Posterior cingulate gyrus (tissue), 11 donors: ENCODE results near the gene ROBO1.
"Not testable (repeated sequence)": the region's sequence is repeated elsewhere in the genome, so short reads cannot be mapped to it uniquely, and the experiment has no call there.

Experiments
- DNase-seq, 10 donors: peaks; one replicate each; pipeline versions ENCODE4 v3.0.0 to v3.0.0-alpha.2; 2020 to 2021; ENCODE audit warnings: mixed read lengths in 3 of 10
- intact Hi-C: fragments of 100-400 bp; cut with DNase I; formaldehyde crosslinking; loops from one replicate; pipeline ENCODE4 v1.15.1; 2023

The ROBO1 gene

GRCh38 chr3:78707609-78708008 is 1060.2 kb downstream of the ROBO1 start:
- intact Hi-C loops: no loop called here
- no peak for DNase-seq

GRCh38 chr3:78706906-78707523 is 1060.8 kb downstream of the ROBO1 start:
- intact Hi-C loops: no loop called here

GRCh38 chr3:78703944-78704343 is 1063.9 kb downstream of the ROBO1 start:
- DNase-seq: no peak
- intact Hi-C loops: no loop called here

More at GRCh38 chr3:78706906-78707523, 1060.8 kb downstream of the ROBO1 start:
- no peak for DNase-seq

GRCh38 chr3:78701537-78701936 is 1066.3 kb downstream of the ROBO1 start:
- intact Hi-C loops: no loop called here
- DNase-seq: no peak

GRCh38 chr3:78698431-78698830 is 1069.4 kb downstream of the ROBO1 start:
- DNase-seq: no peak
- intact Hi-C loops: no loop called here

GRCh38 chr3:78697426-78697825 is 1070.4 kb downstream of the ROBO1 start:
- intact Hi-C loops: no loop called here
- DNase-seq: no peak

GRCh38 chr3:78690766-78691165 is 1077.0 kb downstream of the ROBO1 start:
- intact Hi-C loops: no loop called here
- DNase-seq: no peak

- no peak for DNase-seq
- intact Hi-C loops: no loop called here
Measured at GRCh38 chr3:78689378-78689777, 1078.4 kb downstream of the ROBO1 start.

- intact Hi-C loops: no loop called here
- no peak for DNase-seq
Measured at GRCh38 chr3:78687520-78687919, 1080.3 kb downstream of the ROBO1 start.

GRCh38 chr3:78683284-78683683 is 1084.5 kb downstream of the ROBO1 start:
- intact Hi-C loops: no loop called here
- no peak for DNase-seq

- peak in 1 of 10 donors; percentile 79 for DNase-seq
- intact Hi-C loops: not testable (repeated sequence)
Measured at GRCh38 chr3:78675119-78675805, 1092.5 kb downstream of the ROBO1 start.

- no peak for DNase-seq
- intact Hi-C loops: no loop called here
Measured at GRCh38 chr3:78670746-78671145, 1097.1 kb downstream of the ROBO1 start.

GRCh38 chr3:78670094-78670493 is 1097.7 kb downstream of the ROBO1 start:
- intact Hi-C loops: no loop called here
- DNase-seq: peak in 3 of 10 donors; percentile 10 to 83 (median 33)

GRCh38 chr3:78668302-78668701 is 1099.5 kb downstream of the ROBO1 start:
- no peak for DNase-seq
- intact Hi-C loops: loop anchor here (10.0 kb wide), 1 partner anchor 226 kb away; no protein-coding TSS in a partner anchor

GRCh38 chr3:78666470-78666800 is 1101.4 kb downstream of the ROBO1 start:
- DNase-seq: no peak
- intact Hi-C loops: loop anchor here (10.0 kb wide), 1 partner anchor 228 kb away; no protein-coding TSS in a partner anchor

- intact Hi-C loops: loop anchor here (10.0 kb wide), 1 partner anchor 229 kb away; no protein-coding TSS in a partner anchor
- no peak for DNase-seq
Measured at GRCh38 chr3:78665776-78666469, 1101.9 kb downstream of the ROBO1 start.

- no peak for DNase-seq
- intact Hi-C loops: loop anchor here (10.0 kb wide), 1 partner anchor 230 kb away; no protein-coding TSS in a partner anchor
Measured at GRCh38 chr3:78665101-78665500, 1102.7 kb downstream of the ROBO1 start.

- DNase-seq: no peak
- intact Hi-C loops: loop anchor here (5.0 to 10.0 kb wide), 5 partner anchors 66 to 851 kb away; no protein-coding TSS in a partner anchor
Measured at GRCh38 chr3:78660957-78661356, 1106.8 kb downstream of the ROBO1 start.

- DNase-seq: peak in 2 of 10 donors; percentile 27 to 47
Measured at GRCh38 chr3:78659386-78659987, 1108.3 kb downstream of the ROBO1 start.

GRCh38 chr3:78647726-78648125 is 1120.1 kb downstream of the ROBO1 start:
- intact Hi-C loops: loop anchor here (5.0 kb wide), 1 partner anchor 1610 kb away; no protein-coding TSS in a partner anchor

More at GRCh38 chr3:78659386-78659987, 1108.3 kb downstream of the ROBO1 start:
- intact Hi-C loops: loop anchor here (2.0 kb wide), 1 partner anchor 373 kb away; no protein-coding TSS in a partner anchor

More at GRCh38 chr3:78647726-78648125, 1120.1 kb downstream of the ROBO1 start:
- no peak for DNase-seq
